LNCAP (cell line): ENCODE results near the gene HIVEP3.

Source experiments
- CTCF ChIP-seq: fragments of 450-650 bp; IDR thresholded peaks from 2 replicates; pipeline ENCODE4 v1.5.1; 2017; ENCODE audit warnings: mild to moderate bottlenecking

The HIVEP3 gene

GRCh38 chr1:41514381-41514780 is 404.3 kb downstream of the HIVEP3 start:
- no peak for TF ChIP-seq CTCF

DNA sequence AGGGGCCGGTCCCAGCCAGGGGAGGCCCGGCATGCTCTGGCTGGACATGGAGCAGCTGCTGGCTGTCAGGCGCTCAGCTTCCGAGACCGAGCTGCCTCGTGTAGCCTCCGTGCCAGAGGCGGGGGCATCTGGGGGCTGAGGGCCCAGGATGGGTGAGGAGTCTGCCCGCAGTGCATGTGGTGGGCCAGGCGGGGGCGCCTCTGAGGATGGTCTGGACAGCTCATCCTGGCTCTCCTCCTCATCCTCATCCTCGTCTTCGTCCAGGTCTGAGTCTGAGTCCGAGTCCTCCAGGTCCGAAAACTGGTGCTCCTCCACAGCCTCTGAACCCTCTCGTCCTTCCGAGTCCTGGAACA is 405.4 kb downstream of the HIVEP3 start:
- 0 out of 2 replicates have a peak, but pooled peaks have one; percentile 32 for TF ChIP-seq CTCF

GRCh38 chr1:41512701-41513382 is 405.9 kb downstream of the HIVEP3 start:
- no peak for TF ChIP-seq CTCF

GRCh38 chr1:41511239-41511540 is 407.5 kb downstream of the HIVEP3 start:
- TF ChIP-seq CTCF: no peak

- no peak for TF ChIP-seq CTCF
Measured at GRCh38 chr1:41510531-41511238, 408.0 kb downstream of the HIVEP3 start.

DNA sequence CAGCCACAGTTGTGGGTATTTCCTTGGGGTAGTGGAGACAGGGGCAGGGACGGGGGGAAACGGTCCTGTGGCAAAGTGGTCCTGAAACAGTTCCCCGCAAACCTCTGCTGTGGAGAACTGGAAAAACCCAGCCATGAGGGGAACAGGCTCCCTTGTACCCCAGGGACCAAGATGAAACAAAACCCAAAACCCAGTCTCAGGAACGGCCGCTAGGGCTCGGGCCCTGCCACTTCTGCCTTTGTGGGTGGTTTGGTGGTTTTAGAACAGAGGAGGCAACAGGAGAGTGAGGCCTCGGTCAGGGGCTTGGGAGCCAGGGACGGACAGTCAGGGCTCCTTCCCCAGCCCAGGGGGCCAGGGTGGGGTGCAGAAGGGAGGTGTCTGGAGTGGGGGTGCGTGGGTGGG is 409.5 kb downstream of the HIVEP3 start:
- TF ChIP-seq CTCF: no peak

DNA sequence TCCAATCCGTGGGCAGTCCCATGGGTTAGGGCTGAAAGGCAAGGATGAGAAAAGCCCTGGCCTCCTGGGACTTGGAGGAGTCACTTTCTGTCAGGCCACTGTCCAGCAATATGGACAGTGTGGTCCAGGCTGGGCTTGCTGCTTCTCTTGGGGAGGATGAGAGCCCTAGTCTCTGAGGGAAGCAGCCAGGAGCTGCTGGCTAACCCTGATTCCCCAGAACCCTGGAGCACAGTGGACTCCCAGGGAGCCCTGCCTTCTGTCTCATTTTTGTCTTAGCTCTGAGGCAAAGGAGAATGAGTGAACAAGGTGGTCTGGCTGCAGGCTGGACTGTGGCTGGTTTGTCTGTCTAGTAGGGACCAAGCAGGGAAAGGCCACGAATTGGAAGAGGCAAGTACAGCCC is 410.4 kb downstream of the HIVEP3 start:
- no peak for TF ChIP-seq CTCF
